H9 (cell line): ENCODE measurements around the gene RPP14. TPM values are rescaled to one million over a fixed set of nuclear protein-coding genes. Genes with fewer than 3 reads are reported as not detected.

Source experiments
- DNase-seq: peaks from one replicate; pipeline ENCODE4 v3.0.0-alpha.2; 2017
- H2AFZ ChIP-seq: one replicate; pipeline ENCODE4 v1.6.1; 2013; ENCODE audit warnings: mild to moderate bottlenecking, low read length, control low read depth, moderate library complexity
- H2AK5ac ChIP-seq: 2 replicates; pipeline ENCODE4 v1.6.1; 2013; ENCODE audit warnings: low read length, control low read depth, mixed read lengths; ENCODE audit not compliant: insufficient read length
- H2BK120ac ChIP-seq: one replicate; pipeline ENCODE4 v1.6.1; 2013; ENCODE audit warnings: low read depth, mild to moderate bottlenecking, low read length, control low read depth, inconsistent platforms; ENCODE audit not compliant: poor library complexity, severe bottlenecking
- H2BK12ac ChIP-seq: 2 replicates; pipeline ENCODE4 v1.6.1; 2013; ENCODE audit warnings: low read length, control low read depth, mixed read lengths, low read depth; ENCODE audit not compliant: insufficient read length
- H2BK15ac ChIP-seq: 2 replicates; pipeline ENCODE4 v1.6.1; 2013; ENCODE audit warnings: low read depth, low read length, control low read depth
- H2BK20ac ChIP-seq: one replicate; pipeline ENCODE4 v1.6.1; 2013; ENCODE audit warnings: low read depth, mild to moderate bottlenecking, low read length, control low read depth, inconsistent platforms; ENCODE audit not compliant: poor library complexity, severe bottlenecking
- H2BK5ac ChIP-seq: 2 replicates; pipeline ENCODE4 v1.6.1; 2013; ENCODE audit warnings: low read length, control low read depth, mixed read lengths; ENCODE audit not compliant: insufficient read length
- H3K14ac ChIP-seq: 2 replicates; pipeline ENCODE4 v1.6.1; 2013; ENCODE audit warnings: low read length, control low read depth; ENCODE audit not compliant: insufficient read depth
- H3K18ac ChIP-seq: 2 replicates; pipeline ENCODE4 v1.6.1; 2013; ENCODE audit warnings: low read depth, mild to moderate bottlenecking, mixed read lengths, low read length, control low read depth; ENCODE audit not compliant: insufficient read length
- H3K23ac ChIP-seq: 2 replicates; pipeline ENCODE4 v1.6.1; 2013; ENCODE audit warnings: low read length, control low read depth, mixed read lengths, low read depth; ENCODE audit not compliant: insufficient read length
- H3K23me2 ChIP-seq: 2 replicates; pipeline ENCODE4 v1.6.1; 2013; ENCODE audit warnings: low read depth, mild to moderate bottlenecking, mixed read lengths, low read length, control low read depth; ENCODE audit not compliant: insufficient read length, poor library complexity, severe bottlenecking
- H3K27ac ChIP-seq: 2 replicates; pipeline ENCODE4 v1.5.1; 2013; ENCODE audit warnings: low read length, control low read depth, mixed read lengths, low read depth; ENCODE audit not compliant: insufficient read length
- H3K27me3 ChIP-seq: 2 replicates; pipeline ENCODE4 v1.6.1; 2013; ENCODE audit warnings: low read length, control low read depth, inconsistent platforms; ENCODE audit not compliant: insufficient read depth
- H3K4ac ChIP-seq: 2 replicates; pipeline ENCODE4 v1.6.1; 2013; ENCODE audit warnings: low read depth, mild to moderate bottlenecking, control low read depth, inconsistent platforms, low read length, moderate library complexity
- H3K4me1 ChIP-seq: 2 replicates; pipeline ENCODE4 v1.6.1; 2013; ENCODE audit warnings: low read length, control low read depth, inconsistent platforms; ENCODE audit not compliant: insufficient read depth
- H3K4me2 ChIP-seq: 2 replicates; pipeline ENCODE4 v1.6.1; 2013; ENCODE audit warnings: low read length, control low read depth, mixed read lengths; ENCODE audit not compliant: insufficient read length, insufficient read depth
- H3K56ac ChIP-seq: 2 replicates; pipeline ENCODE4 v1.6.1; 2013; ENCODE audit warnings: low read depth, mild to moderate bottlenecking, mixed read lengths, low read length, control low read depth; ENCODE audit not compliant: insufficient read length
- H3K79me1 ChIP-seq: 2 replicates; pipeline ENCODE4 v1.6.1; 2013; ENCODE audit warnings: low read depth, mild to moderate bottlenecking, moderate library complexity, low read length, control low read depth, inconsistent platforms; ENCODE audit not compliant: insufficient read depth, poor library complexity, severe bottlenecking
- H3K79me2 ChIP-seq: 2 replicates; pipeline ENCODE4 v1.6.1; 2013; ENCODE audit warnings: low read length, control low read depth, inconsistent platforms; ENCODE audit not compliant: insufficient read depth
- H3K9ac ChIP-seq: 2 replicates; pipeline ENCODE4 v1.6.1; 2013; ENCODE audit warnings: low read length, control low read depth, mixed read lengths; ENCODE audit not compliant: insufficient read length; ENCODE audit errors: extremely low read depth
- H3K9me3 ChIP-seq: one replicate; pipeline ENCODE4 v1.6.1; 2013; ENCODE audit warnings: low read depth, low read length, inconsistent platforms; ENCODE audit not compliant: control insufficient read depth
- H3T11ph ChIP-seq: one replicate; pipeline ENCODE4 v1.6.1; 2013; ENCODE audit warnings: mild to moderate bottlenecking, low read length, control low read depth, inconsistent platforms
- H4K20me1 ChIP-seq: one replicate; pipeline ENCODE4 v1.6.1; 2013; ENCODE audit not compliant: control insufficient read depth, insufficient read length, insufficient read depth
- H4K5ac ChIP-seq: 2 replicates; pipeline ENCODE4 v1.6.1; 2013; ENCODE audit warnings: low read depth, mild to moderate bottlenecking, mixed read lengths, low read length, control low read depth; ENCODE audit not compliant: insufficient read length
- H4K8ac ChIP-seq: replicated peaks from 2 replicates; pipeline ENCODE4 v1.6.1; 2013; ENCODE audit warnings: low read length, control low read depth, mixed read lengths, low read depth; ENCODE audit not compliant: insufficient read length
- H4K91ac ChIP-seq: 2 replicates; pipeline ENCODE4 v1.6.1; 2013; ENCODE audit warnings: low read depth, mild to moderate bottlenecking, moderate library complexity, mixed read lengths, low read length, control low read depth; ENCODE audit not compliant: insufficient read length
- H3K27ac Mint-ChIP-seq, 3 experiments: 2 replicates in 2 of 3; 3 replicates in 1 of 3; pipeline ENCODE4 v1.8.0; 2020 to 2021; ENCODE audit warnings: mixed read lengths in 3 of 3, mild to moderate bottlenecking in 1 of 3, moderate library complexity in 1 of 3
- H3K27me3 Mint-ChIP-seq: 2 replicates; pipeline ENCODE4 v1.8.0; 2021; ENCODE audit warnings: low read depth, mild to moderate bottlenecking, moderate library complexity, mixed read lengths
- H3K36me3 Mint-ChIP-seq, 3 experiments: 2 replicates in 2 of 3; 3 replicates in 1 of 3; pipeline ENCODE4 v1.8.0; 2020 to 2021; ENCODE audit warnings: low read depth in 3 of 3, mixed read lengths in 3 of 3; ENCODE audit not compliant: insufficient read depth in 1 of 3
- H3K4me1 Mint-ChIP-seq, 2 experiments: 2 replicates each; pipeline ENCODE4 v1.8.0; 2020; ENCODE audit warnings: mixed read lengths in 2 of 2
- H3K4me3 Mint-ChIP-seq, 2 experiments: 2 replicates in 1 of 2; 3 replicates in 1 of 2; pipeline ENCODE4 v1.8.0; 2020 to 2021; ENCODE audit warnings: mild to moderate bottlenecking in 2 of 2, mixed read lengths in 2 of 2, moderate library complexity in 1 of 2
- H3K9me3 Mint-ChIP-seq, 2 experiments: 2 replicates in 1 of 2; 3 replicates in 1 of 2; pipeline ENCODE4 v1.8.0; 2020; ENCODE audit warnings: mild to moderate bottlenecking in 2 of 2, mixed read lengths in 2 of 2, moderate library complexity in 1 of 2
- CTCF ChIP-seq: fragments of 200-600 bp; sonication (generic); conservative IDR thresholded peaks from 3 replicates; pipeline ENCODE4 v1.8.0; 2021; ENCODE audit warnings: antibody characterized with exemption, mild to moderate bottlenecking
- WGBS: extraction: QIAGEN DNeasy Blood & Tissue Kit; methylation state at CpG from one replicate; pipeline ENCODE4 v1.1.7; 2013; ENCODE audit warnings: missing lambda C conversion rate, low lambda C conversion rate, mixed read lengths; ENCODE audit not compliant: insufficient read length; ENCODE audit errors: extremely low coverage; 5-methylcytosine and 5-hydroxymethylcytosine counted together
- total RNA-seq: library from RNA; stranded (reverse); gene quantifications from 2 replicates; pipeline ENCODE4 v1.2.1, GENCODE V29; 2021

RPP14 gene
- total RNA-seq, 1 experiment from 2014 or later: 23.9 TPM

- no peak overlapping the region for H2BK20ac ChIP-seq
- H2BK15ac ChIP-seq: no peak overlapping the region
- H3K23ac ChIP-seq: no peak overlapping the region
- no peaks in the 10 kb centered on the region for H4K20me1 ChIP-seq
- H3K4me2 ChIP-seq: no peak overlapping the region
- no peaks in the 10 kb centered on the region for H3K27me3 Mint-ChIP-seq
- H2BK5ac ChIP-seq: no peak overlapping the region
- no peak overlapping the region for H2AK5ac ChIP-seq
- H3K4me1 Mint-ChIP-seq: peaks cover 8% of the 10 kb centered on the region in 2 experiments
- H2BK12ac ChIP-seq: no peak overlapping the region
- no peak overlapping the region for H4K91ac ChIP-seq
- no peaks in the 10 kb centered on the region for H3K23me2 ChIP-seq
- H3K27me3 ChIP-seq: no peaks in the 10 kb centered on the region
- H2AFZ ChIP-seq: no peak overlapping the region
- no peak overlapping the region for H3K4ac ChIP-seq
- H3K36me3 Mint-ChIP-seq: no peaks in the 10 kb centered on the region
- H3K79me2 ChIP-seq: no peaks in the 10 kb centered on the region
- H3K4me3 Mint-ChIP-seq: no peak overlapping the region
- H3K9me3 ChIP-seq: no peaks in the 10 kb centered on the region
- H3K27ac ChIP-seq: no peak overlapping the region
- H3K9ac ChIP-seq: no peak overlapping the region
- H3K56ac ChIP-seq: no peak overlapping the region
- no CpG with 5 or more reads among the region's 2 CpGs for WGBS
- no peak overlapping the region for H3K14ac ChIP-seq
- TF ChIP-seq CTCF: no peak
- no peak overlapping the region for H3K27ac Mint-ChIP-seq
- H3K4me1 ChIP-seq: no peaks in the 10 kb centered on the region
- H3K18ac ChIP-seq: no peak overlapping the region
- H2BK120ac ChIP-seq: no peak overlapping the region
- H3T11ph ChIP-seq: no peak overlapping the region
- no peaks in the 10 kb centered on the region for H3K9me3 Mint-ChIP-seq
- no peak overlapping the region for H4K8ac ChIP-seq
- H3K79me1 ChIP-seq: no peaks in the 10 kb centered on the region
- no peak for DNase-seq
- H4K5ac ChIP-seq: no peak overlapping the region
Observed at GRCh38 chr3:58350627-58351013, 44.6 kb downstream of the RPP14 start.
